Hepatocyte (in vitro differentiated cells): ENCODE measurements around the gene PAEP. TPM values are rescaled to one million over a fixed set of nuclear protein-coding genes. Genes with fewer than 3 reads are reported as not detected.

Experiments used
- DNase-seq: peaks from one replicate; pipeline ENCODE4 v3.0.0-alpha.2; 2016; ENCODE audit warnings: low spot score
- H2AFZ ChIP-seq: fragments of 200-600 bp; sonication (generic); 2 replicates; pipeline ENCODE4 v1.6.0; 2016; ENCODE audit warnings: antibody characterized with exemption, mild to moderate bottlenecking
- H3K27ac ChIP-seq: fragments of 200-600 bp; sonication (generic); 2 replicates; pipeline ENCODE4 v1.5.1; 2016; ENCODE audit warnings: mild to moderate bottlenecking
- H3K27me3 ChIP-seq: fragments of 200-600 bp; sonication (generic); 2 replicates; pipeline ENCODE4 v1.6.1; 2016
- H3K36me3 ChIP-seq: fragments of 200-600 bp; sonication (generic); replicated peaks from 2 replicates; pipeline ENCODE4 v1.5.1; 2016; ENCODE audit warnings: low read depth; ENCODE audit not compliant: insufficient read depth
- H3K4me1 ChIP-seq: fragments of 200-600 bp; sonication (generic); 2 replicates; pipeline ENCODE4 v1.5.1; 2016; ENCODE audit warnings: mild to moderate bottlenecking, moderate library complexity; ENCODE audit not compliant: insufficient read depth
- H3K4me2 ChIP-seq: fragments of 200-600 bp; sonication (generic); 2 replicates; pipeline ENCODE4 v1.6.0; 2016
- H3K4me3 ChIP-seq: fragments of 200-600 bp; sonication (generic); 2 replicates; pipeline ENCODE4 v1.5.1; 2016; ENCODE audit warnings: mild to moderate bottlenecking
- H3K79me2 ChIP-seq: fragments of 200-600 bp; sonication (generic); 2 replicates; pipeline ENCODE4 v1.6.0; 2017; ENCODE audit warnings: mild to moderate bottlenecking
- H3K9me2 ChIP-seq: fragments of 200-600 bp; sonication (generic); replicated peaks from 2 replicates; pipeline ENCODE4 v1.6.0; 2017; ENCODE audit warnings: mild to moderate bottlenecking; ENCODE audit not compliant: insufficient read depth
- H3K9me3 ChIP-seq: fragments of 200-600 bp; sonication (generic); 2 replicates; pipeline ENCODE4 v1.5.1; 2016; ENCODE audit warnings: low read depth, mild to moderate bottlenecking
- H4K20me1 ChIP-seq: fragments of 200-600 bp; sonication (generic); 2 replicates; pipeline ENCODE4 v1.6.0; 2016; ENCODE audit warnings: mild to moderate bottlenecking; ENCODE audit not compliant: insufficient read depth, poor library complexity, severe bottlenecking
- CTCF ChIP-seq: fragments of 200-600 bp; sonication (generic); IDR thresholded peaks from 2 replicates; pipeline ENCODE4 v1.5.1; 2016; ENCODE audit warnings: antibody characterized with exemption, mild to moderate bottlenecking; ENCODE audit not compliant: poor library complexity
- EZH2 ChIP-seq: fragments of 200-600 bp; sonication (generic); IDR thresholded peaks from 2 replicates; pipeline ENCODE4 v1.6.1; 2016; ENCODE audit warnings: antibody characterized with exemption, mild to moderate bottlenecking, borderline replicate concordance
- EZH2phosphoT487 ChIP-seq: fragments of 200-600 bp; sonication (generic); IDR thresholded peaks from one replicate; pipeline ENCODE4 v1.6.1; 2018; ENCODE audit warnings: antibody characterized with exemption, mild to moderate bottlenecking, low read depth, moderate library complexity; ENCODE audit not compliant: unreplicated experiment, severe bottlenecking
- WGBS: methylation state at CpG from one replicate; pipeline ENCODE4 v1.1.6; 2016; ENCODE audit warnings: low lambda C conversion rate; ENCODE audit errors: missing lambda C conversion rate; 5-methylcytosine and 5-hydroxymethylcytosine counted together
- polyA plus RNA-seq: library from polyadenylated mRNA; unstranded; fragments of >200 nt; fragmentation: Nextera tagmentation; extraction: Ambion mirVana; gene quantifications from 2 replicates; pipeline ENCODE4 v1.2.1, GENCODE V29; 2016
- total RNA-seq: library from RNA; depleted of rRNA; stranded (reverse); fragments of >200 nt; gene quantifications from 2 replicates; pipeline ENCODE4 v1.2.3, GENCODE V29; 2014

The PAEP gene
- total and polyA plus RNA-seq, 2 experiments from 2014 or later = not detected

- H3K9me3 ChIP-seq = no peaks in the 10 kb centered on the region
- no peak overlapping the region for H3K4me2 ChIP-seq
- no peaks in the 10 kb centered on the region for H3K36me3 ChIP-seq
- no peaks in the 10 kb centered on the region for H4K20me1 ChIP-seq
- no peak overlapping the region for H2AFZ ChIP-seq
- H3K4me3 ChIP-seq = no peak overlapping the region
- no peaks in the 10 kb centered on the region for H3K4me1 ChIP-seq
- 85% methylated on average over 14 of the region's 14 CpGs for WGBS
- H3K79me2 ChIP-seq = no peaks in the 10 kb centered on the region
- H3K27me3 ChIP-seq = no peaks in the 10 kb centered on the region
- TF ChIP-seq EZH2phosphoT487 (no peak), CTCF (no peak), EZH2 (no peak)
- DNase-seq = no peak
- H3K9me2 ChIP-seq = no peaks in the 10 kb centered on the region
- H3K27ac ChIP-seq = no peak overlapping the region
These were observed 12.8 kb downstream of the PAEP start for GRCh38 chr9:135574331-135574730.

- Histone ChIP-seq H3K79me2 (no peaks in the 10 kb centered on the region), H3K9me2 (no peaks in the 10 kb centered on the region), H3K4me1 (no peaks in the 10 kb centered on the region), H3K4me2 (no peak overlapping the region), H3K27ac (no peak overlapping the region), H4K20me1 (no peaks in the 10 kb centered on the region), H3K27me3 (no peaks in the 10 kb centered on the region), H3K36me3 (no peaks in the 10 kb centered on the region), H3K9me3 (no peaks in the 10 kb centered on the region), H2AFZ (no peak overlapping the region), H3K4me3 (no peak overlapping the region)
- TF ChIP-seq EZH2 = no peak
- no peak for TF ChIP-seq CTCF
- no peak for TF ChIP-seq EZH2phosphoT487
- DNase-seq = no peak
- 94% methylated on average over 15 of the region's 15 CpGs for WGBS
These were observed 13.4 kb downstream of the PAEP start for GRCh38 chr9:135574943-135575342.

GRCh38 chr9:135575995-135576631 is 14.6 kb downstream of the PAEP start:
- no peak overlapping the region for H3K27ac ChIP-seq
- H3K27me3 ChIP-seq = no peaks in the 10 kb centered on the region
- H3K36me3 ChIP-seq = no peaks in the 10 kb centered on the region
- no peaks in the 10 kb centered on the region for H3K4me1 ChIP-seq
- DNase-seq = peak; percentile 3
- no peaks in the 10 kb centered on the region for H3K9me3 ChIP-seq
- no peaks in the 10 kb centered on the region for H3K9me2 ChIP-seq
- no peak overlapping the region for H3K4me3 ChIP-seq
- no peak overlapping the region for H2AFZ ChIP-seq
- no peak overlapping the region for H3K4me2 ChIP-seq
- no peaks in the 10 kb centered on the region for H4K20me1 ChIP-seq
- TF ChIP-seq CTCF = no peak
- no peak for TF ChIP-seq EZH2
- TF ChIP-seq EZH2phosphoT487 = no peak
- WGBS = 93% methylated on average over 21 of the region's 22 CpGs
- H3K79me2 ChIP-seq = no peaks in the 10 kb centered on the region

GRCh38 chr9:135577256-135577655 is 15.7 kb downstream of the PAEP start:
- Histone ChIP-seq H3K36me3 (no peaks in the 10 kb centered on the region), H3K4me2 (no peak overlapping the region), H3K27ac (no peak overlapping the region), H3K4me1 (no peaks in the 10 kb centered on the region), H3K79me2 (no peaks in the 10 kb centered on the region), H2AFZ (no peak overlapping the region), H4K20me1 (no peaks in the 10 kb centered on the region), H3K27me3 (no peaks in the 10 kb centered on the region), H3K9me3 (no peaks in the 10 kb centered on the region), H3K4me3 (no peak overlapping the region), H3K9me2 (no peaks in the 10 kb centered on the region)
- no peak for DNase-seq
- no peak for TF ChIP-seq EZH2
- TF ChIP-seq CTCF = no peak
- TF ChIP-seq EZH2phosphoT487 = no peak
- WGBS = 86% methylated on average over 10 of the region's 10 CpGs
